AG10803 (cell line): ENCODE measurements around the gene ZNHIT6.
"Not testable (repeated sequence)": the region's sequence is repeated elsewhere in the genome, so short reads cannot be mapped to it uniquely, and the experiment has no call there.

Experiments
- DNase-seq: peaks from one replicate; pipeline ENCODE4 v3.0.0; 2010; ENCODE audit warnings: low read depth
- H3K4me3 ChIP-seq: 2 replicates; pipeline ENCODE4 v1.5.1; 2011; ENCODE audit warnings: mild to moderate bottlenecking, low read length, control low read depth
- CTCF ChIP-seq: conservative IDR thresholded peaks from 2 replicates; pipeline ENCODE4 v1.5.1; 2011; ENCODE audit warnings: mild to moderate bottlenecking, low read length, control low read depth, inconsistent platforms

The ZNHIT6 gene

GRCh38 chr1:85718678-85719340 lies 10.6 kb upstream of the ZNHIT6 start:
- H3K4me3 ChIP-seq: no peak overlapping the region
- DNase-seq: no peak
- TF ChIP-seq CTCF: no peak

GRCh38 chr1:85714418-85715114 lies 6.3 kb upstream of the ZNHIT6 start:
- not testable (repeated sequence) for DNase-seq, H3K4me3 ChIP-seq

- DNase-seq: no peak
These were observed 595 bp upstream of the ZNHIT6 start for GRCh38 chr1:85708829-85709227.

GRCh38 chr1:85707267-85707989 lies 805 bp downstream of the ZNHIT6 start:
- no peak for TF ChIP-seq CTCF
- peak overlapping the region; percentile 97 for H3K4me3 ChIP-seq
- DNase-seq: no peak

More at GRCh38 chr1:85708829-85709227, 595 bp upstream of the ZNHIT6 start:
- peak overlapping the region; percentile 97 for H3K4me3 ChIP-seq
- no peak for TF ChIP-seq CTCF

- no peak overlapping the region for H3K4me3 ChIP-seq
- no peak for DNase-seq
- TF ChIP-seq CTCF: no peak
These were observed 2.3 kb downstream of the ZNHIT6 start for GRCh38 chr1:85705940-85706339.

- TF ChIP-seq CTCF: no peak
- H3K4me3 ChIP-seq: no peak overlapping the region
- DNase-seq: no peak
These were observed 7.8 kb downstream of the ZNHIT6 start for GRCh38 chr1:85700422-85700821.

GRCh38 chr1:85697895-85698294 lies 10.3 kb downstream of the ZNHIT6 start:
- TF ChIP-seq CTCF: no peak
- no peak for DNase-seq
- H3K4me3 ChIP-seq: no peak overlapping the region
